Mesendoderm (in vitro differentiated cells): Measurements from ENCODE around the gene DIP2B.
"Not testable (repeated sequence)": the region's sequence is repeated elsewhere in the genome, so short reads cannot be mapped to it uniquely, and the experiment has no call there.

Experiments
- DNase-seq: peaks from one replicate; pipeline ENCODE4 v3.0.0; 2013
- H2AK5ac ChIP-seq: 2 replicates; pipeline ENCODE4 v1.6.1; 2013; ENCODE audit warnings: low read length, inconsistent platforms
- H2BK120ac ChIP-seq: 2 replicates; pipeline ENCODE4 v1.6.1; 2013; ENCODE audit warnings: low read depth, mild to moderate bottlenecking, low read length, moderate library complexity, mixed read lengths
- H2BK15ac ChIP-seq: replicated peaks from 2 replicates; pipeline ENCODE4 v1.6.1; 2013; ENCODE audit warnings: low read depth, mild to moderate bottlenecking, moderate library complexity
- H2BK5ac ChIP-seq: 2 replicates; pipeline ENCODE4 v1.6.1; 2013; ENCODE audit warnings: low read length, inconsistent platforms
- H3K18ac ChIP-seq: 2 replicates; pipeline ENCODE4 v1.6.1; 2013; ENCODE audit warnings: mild to moderate bottlenecking, low read length, mixed read lengths
- H3K23ac ChIP-seq: one replicate; pipeline ENCODE4 v1.6.1; 2013; ENCODE audit warnings: low read length
- H3K27ac ChIP-seq: 2 replicates; pipeline ENCODE4 v1.5.1; 2013; ENCODE audit warnings: low read depth, mild to moderate bottlenecking, inconsistent platforms, low read length, moderate library complexity
- H3K27me3 ChIP-seq: 2 replicates; pipeline ENCODE4 v1.6.1; 2013; ENCODE audit warnings: low read length, control low read depth, mild to moderate bottlenecking, inconsistent platforms; ENCODE audit not compliant: insufficient read depth, poor library complexity
- H3K36me3 ChIP-seq: 2 replicates; pipeline ENCODE4 v1.6.1; 2013; ENCODE audit warnings: low read length, inconsistent platforms; ENCODE audit not compliant: control insufficient read depth, insufficient read depth
- H3K4ac ChIP-seq: one replicate; pipeline ENCODE4 v1.6.1; 2013; ENCODE audit warnings: low read depth, mild to moderate bottlenecking, low read length, moderate library complexity
- H3K4me1 ChIP-seq: 2 replicates; pipeline ENCODE4 v1.6.1; 2013; ENCODE audit warnings: low read depth, low read length, inconsistent platforms; ENCODE audit not compliant: control insufficient read depth
- H3K4me2 ChIP-seq: 2 replicates; pipeline ENCODE4 v1.6.1; 2013; ENCODE audit warnings: low read length
- H3K4me3 ChIP-seq: 2 replicates; pipeline ENCODE4 v1.5.1; 2013; ENCODE audit warnings: mild to moderate bottlenecking, low read length
- H3K56ac ChIP-seq: one replicate; pipeline ENCODE4 v1.6.1; 2013; ENCODE audit warnings: low read length
- H3K79me1 ChIP-seq: 2 replicates; pipeline ENCODE4 v1.6.1; 2013; ENCODE audit warnings: low read length, inconsistent platforms
- H3K79me2 ChIP-seq: 2 replicates; pipeline ENCODE4 v1.6.1; 2013; ENCODE audit warnings: mild to moderate bottlenecking, low read length; ENCODE audit not compliant: control insufficient read depth, insufficient read depth
- H3K9ac ChIP-seq: 2 replicates; pipeline ENCODE4 v1.6.1; 2013; ENCODE audit warnings: low read length, inconsistent platforms
- H4K5ac ChIP-seq: one replicate; pipeline ENCODE4 v1.6.1; 2013; ENCODE audit warnings: low read length
- H4K8ac ChIP-seq: one replicate; pipeline ENCODE4 v1.6.1; 2013; ENCODE audit warnings: low read depth, mild to moderate bottlenecking, control low read depth, low read length, moderate library complexity
- WGBS: extraction: QIAGEN DNeasy Blood & Tissue Kit; methylation state at CpG from one replicate; pipeline ENCODE4 v1.1.7; 2013; ENCODE audit warnings: low lambda C conversion rate, missing lambda C conversion rate; ENCODE audit not compliant: insufficient coverage; ENCODE audit errors: extremely low coverage; 5-methylcytosine and 5-hydroxymethylcytosine counted together

DIP2B gene

DNA sequence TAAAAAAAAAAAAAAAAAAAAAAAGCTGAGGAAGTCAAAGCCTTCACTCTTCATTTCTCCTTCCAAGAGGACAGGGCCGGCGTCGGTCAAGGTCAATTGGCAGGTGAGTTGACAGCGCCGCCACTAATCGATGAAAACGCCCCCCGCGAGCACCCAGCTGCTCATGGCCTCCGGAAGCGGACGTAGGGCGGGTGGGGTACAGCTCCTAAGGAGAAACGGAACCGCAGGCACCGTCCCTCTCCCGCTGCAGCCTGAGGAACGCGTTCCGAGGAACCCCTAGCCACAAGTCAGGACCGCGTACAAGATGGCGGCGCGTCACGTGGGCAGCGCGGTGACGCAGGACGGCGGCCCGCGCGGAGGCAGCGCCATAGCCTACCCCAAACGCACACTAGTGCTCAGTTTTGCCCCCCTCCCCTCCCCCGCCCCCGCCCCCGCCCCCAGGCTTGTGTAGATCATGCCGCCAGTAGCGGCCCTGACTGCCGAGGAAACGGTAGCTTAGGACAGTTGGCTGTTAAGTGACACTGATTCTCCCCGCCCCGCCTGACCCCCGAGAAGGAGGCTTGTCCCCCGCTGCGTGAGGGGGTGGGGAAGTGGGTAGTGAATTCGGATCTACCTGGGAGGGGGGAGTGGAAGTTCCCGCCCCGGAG lies 259.0 kb downstream of the DIP2B start, which contains the start of gene ATF1:
Gene ATF1, plus strand, starts transcription at position 463 of the 647 bp plus-strand sequence. CDS start 16,045 bp downstream, outside the sequence.
- Histone ChIP-seq H3K18ac (peak within 1 kb of the TSS; percentile 94), H3K4me3 (peak within 1 kb of the TSS; percentile 78), H2BK120ac (peak within 1 kb of the TSS; percentile 69), H3K4me2 (peak within 1 kb of the TSS; percentile 88), H3K4ac (peak within 1 kb of the TSS; percentile 95), H3K27ac (peak within 1 kb of the TSS; percentile 97), H3K27me3 (no peaks in the 10 kb centered on the region), H2BK15ac (no peak within 1 kb of the TSS), H3K23ac (peak within 1 kb of the TSS; percentile 89), H3K4me1 (no peaks in the 10 kb centered on the region), H2BK5ac (peak within 1 kb of the TSS; percentile 90), H3K79me2 (peaks cover 29% of the 10 kb centered on the region), H4K5ac (no peak within 1 kb of the TSS), H3K9ac (peak within 1 kb of the TSS; percentile 93), H4K8ac (peak within 1 kb of the TSS; percentile 7), H3K56ac (peak within 1 kb of the TSS; percentile 97), H3K79me1 (peaks cover 3% of the 10 kb centered on the region), H2AK5ac (no peak within 1 kb of the TSS), H3K36me3 (no peaks in the 10 kb centered on the region)
- WGBS = no CpG with 5 or more reads among the region's 51 CpGs
- peak; percentile 97 for DNase-seq

DNA sequence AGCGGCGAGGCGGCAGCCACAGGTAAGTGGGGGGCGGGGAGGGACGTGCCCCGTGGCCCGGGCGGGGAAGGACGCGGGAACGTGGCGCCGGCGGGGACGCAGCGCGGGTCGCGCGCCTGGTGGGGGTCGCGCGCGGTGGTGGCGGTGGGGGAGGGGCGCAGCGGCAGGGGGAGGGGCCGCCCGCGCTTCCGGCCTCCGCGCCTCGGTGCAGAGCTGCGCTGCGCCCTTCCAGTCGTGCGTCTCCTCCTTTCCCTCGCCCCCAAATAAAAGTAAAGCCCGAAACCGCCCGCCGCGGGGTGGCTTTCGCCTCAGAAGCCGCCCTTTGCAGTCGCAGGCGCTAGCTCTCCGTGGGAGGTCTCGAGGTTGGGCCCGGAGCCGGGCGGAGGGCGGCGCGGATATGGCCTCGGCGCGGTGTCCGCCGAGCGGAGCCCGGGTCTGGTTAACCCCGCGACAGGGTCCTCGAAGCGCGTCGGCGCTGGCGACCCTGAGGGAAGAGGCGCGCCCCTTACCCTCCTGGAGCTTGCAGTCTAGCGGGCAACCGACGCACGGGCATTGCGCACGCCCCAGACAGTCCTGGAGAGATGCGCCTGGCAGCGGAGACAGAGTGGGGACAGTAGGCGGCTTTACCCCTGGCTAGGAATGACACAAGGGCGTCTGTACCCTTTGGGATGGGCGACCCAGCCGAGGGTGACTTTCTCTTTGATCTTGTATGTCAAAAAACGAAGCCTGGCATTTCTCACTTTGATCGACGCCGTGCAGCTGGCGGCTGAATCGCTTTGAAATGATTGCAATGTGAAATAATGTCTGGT lies 259.7 kb downstream of the DIP2B start:
- H3K56ac ChIP-seq = peak overlapping the region; percentile 97
- H3K79me2 ChIP-seq = peaks cover 32% of the 10 kb centered on the region
- no peaks in the 10 kb centered on the region for H3K27me3 ChIP-seq
- peak overlapping the region; percentile 95 for H3K4ac ChIP-seq
- no peak overlapping the region for H4K5ac ChIP-seq
- H2AK5ac ChIP-seq = no peak overlapping the region
- H3K23ac ChIP-seq = peak overlapping the region; percentile 89
- peak overlapping the region; percentile 97 for H3K27ac ChIP-seq
- H3K4me3 ChIP-seq = peak overlapping the region; percentile 78
- no peak overlapping the region for H2BK15ac ChIP-seq
- peak overlapping the region; percentile 69 for H2BK120ac ChIP-seq
- H2BK5ac ChIP-seq = peak overlapping the region; percentile 90
- peak overlapping the region; percentile 93 for H3K9ac ChIP-seq
- no peaks in the 10 kb centered on the region for H3K4me1 ChIP-seq
- peaks cover 3% of the 10 kb centered on the region for H3K79me1 ChIP-seq
- peak overlapping the region; percentile 94 for H3K18ac ChIP-seq
- H3K4me2 ChIP-seq = peak overlapping the region; percentile 88
- DNase-seq = peak; percentile 65
- H4K8ac ChIP-seq = peak overlapping the region; percentile 7
- no peaks in the 10 kb centered on the region for H3K36me3 ChIP-seq
- no CpG with 5 or more reads among the region's 91 CpGs for WGBS

DNA sequence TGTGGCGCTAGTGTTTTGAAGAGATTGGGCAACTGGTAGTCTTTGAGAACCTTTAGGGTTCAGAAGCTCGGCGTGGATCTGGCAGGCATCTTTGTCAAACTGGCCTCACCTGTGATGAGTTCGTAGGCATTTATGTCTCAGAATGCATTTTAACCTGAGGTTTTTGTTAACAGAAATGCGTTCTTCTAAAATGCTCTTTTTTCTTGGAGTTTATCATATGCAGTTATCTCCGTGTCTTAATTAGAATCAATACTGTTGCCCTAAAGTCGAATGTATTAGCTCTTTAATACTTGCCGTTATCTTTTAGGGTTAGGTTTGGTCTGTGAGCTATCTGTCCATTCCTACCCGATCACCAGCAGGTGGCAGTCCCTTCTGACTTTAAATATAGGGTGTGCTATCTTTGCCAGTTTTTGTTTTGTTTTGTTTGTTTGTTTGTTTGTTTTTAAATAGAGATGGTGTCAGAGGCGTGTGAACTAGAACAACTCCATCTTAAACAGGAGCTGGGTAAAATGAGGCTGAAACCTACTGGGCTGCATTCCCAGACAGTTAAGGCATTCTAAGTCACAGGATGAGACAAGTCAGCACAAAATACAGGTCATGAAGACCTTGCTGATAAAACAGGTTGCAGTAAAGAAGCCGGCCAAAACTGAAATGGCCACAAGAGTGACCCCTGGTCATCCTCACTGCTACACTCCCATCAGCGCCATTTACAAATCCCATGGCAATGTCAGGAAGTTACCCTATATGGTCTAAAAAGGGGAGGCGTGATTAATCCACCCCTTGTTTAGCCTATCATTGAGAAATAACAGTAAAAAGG lies 260.5 kb downstream of the DIP2B start:
- H2BK5ac ChIP-seq = no peak overlapping the region
- WGBS = no CpG with 5 or more reads among the region's 13 CpGs
- no peak overlapping the region for H3K23ac ChIP-seq
- H4K5ac ChIP-seq = no peak overlapping the region
- H3K27me3 ChIP-seq = no peaks in the 10 kb centered on the region
- peak overlapping the region; percentile 78 for H3K4me3 ChIP-seq
- peak overlapping the region; percentile 97 for H3K27ac ChIP-seq
- H3K56ac ChIP-seq = peak overlapping the region; percentile 97
- H3K36me3 ChIP-seq = no peaks in the 10 kb centered on the region
- peak overlapping the region; percentile 25 for H3K4ac ChIP-seq
- no peaks in the 10 kb centered on the region for H3K4me1 ChIP-seq
- H2BK120ac ChIP-seq = no peak overlapping the region
- peak overlapping the region; percentile 94 for H3K18ac ChIP-seq
- peak overlapping the region; percentile 93 for H3K9ac ChIP-seq
- no peak overlapping the region for H4K8ac ChIP-seq
- no peak overlapping the region for H2AK5ac ChIP-seq
- peak overlapping the region; percentile 88 for H3K4me2 ChIP-seq
- H3K79me2 ChIP-seq = peaks cover 32% of the 10 kb centered on the region
- no peak overlapping the region for H2BK15ac ChIP-seq
- H3K79me1 ChIP-seq = peaks cover 3% of the 10 kb centered on the region
- peak; percentile 72 for DNase-seq

DNA sequence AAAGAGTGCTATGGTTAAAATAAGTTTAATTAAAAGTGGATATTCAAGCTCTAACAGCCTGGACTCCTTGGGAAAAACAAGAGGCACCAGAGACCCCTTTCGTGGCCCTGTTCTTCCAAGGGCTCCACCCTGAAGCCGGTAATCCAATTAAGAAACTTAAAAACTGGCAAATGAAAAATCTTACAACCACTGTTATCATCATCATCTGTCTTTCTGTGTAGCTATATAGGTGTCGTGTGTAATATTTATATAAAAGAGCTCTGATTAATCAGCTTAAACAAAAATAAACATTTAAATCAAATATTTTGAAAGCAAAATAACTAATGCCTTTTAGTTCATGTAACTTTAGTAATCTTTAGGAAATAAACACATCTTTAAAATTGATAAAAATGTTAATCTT lies 263.6 kb downstream of the DIP2B start:
- Histone ChIP-seq H3K56ac (no peak overlapping the region), H3K27me3 (no peaks in the 10 kb centered on the region)

DNA sequence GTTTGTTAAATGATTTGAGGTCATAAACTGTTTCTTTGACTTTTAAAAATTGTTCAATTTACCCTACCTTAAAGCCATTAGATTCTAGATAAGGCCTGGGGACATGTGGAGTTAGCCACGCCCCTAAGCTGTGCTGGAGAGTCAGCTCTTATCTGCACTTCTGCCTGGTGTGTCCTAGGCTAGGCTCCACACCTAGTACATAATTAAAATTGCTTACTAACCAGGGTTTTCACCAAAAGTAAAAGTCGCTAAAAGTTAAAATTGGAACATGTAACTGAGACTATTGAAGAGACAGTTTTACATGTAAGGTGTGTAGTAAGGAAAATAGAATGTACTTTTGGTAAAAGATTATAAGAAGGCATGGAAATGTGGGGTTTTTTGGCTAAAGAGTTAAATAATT lies 264.0 kb downstream of the DIP2B start:
- H3K9ac ChIP-seq, H3K79me1 ChIP-seq, H2AK5ac ChIP-seq, H3K56ac ChIP-seq, H4K5ac ChIP-seq, H2BK120ac ChIP-seq, H3K27me3 ChIP-seq, H4K8ac ChIP-seq, H3K4ac ChIP-seq, H3K4me2 ChIP-seq, H3K36me3 ChIP-seq, H3K27ac ChIP-seq, H3K18ac ChIP-seq, H2BK5ac ChIP-seq, H2BK15ac ChIP-seq, H3K4me1 ChIP-seq, H3K4me3 ChIP-seq, H3K23ac ChIP-seq: not testable (repeated sequence)
- DNase-seq = peak; percentile 64
- H3K79me2 ChIP-seq = peaks cover 33% of the 10 kb centered on the region
- WGBS = no CpG with 5 or more reads among the region's 2 CpGs

More for the DNA sequence above, 263.6 kb downstream of the DIP2B start:
- Histone ChIP-seq H3K27ac (no peak overlapping the region), H3K4me2 (no peak overlapping the region), H3K23ac (no peak overlapping the region), H3K4ac (no peak overlapping the region), H3K79me1 (peaks cover 5% of the 10 kb centered on the region), H4K8ac (no peak overlapping the region), H3K36me3 (no peaks in the 10 kb centered on the region), H3K4me3 (no peak overlapping the region), H2BK120ac (no peak overlapping the region), H4K5ac (no peak overlapping the region), H3K9ac (no peak overlapping the region), H2BK15ac (no peak overlapping the region), H2AK5ac (no peak overlapping the region), H2BK5ac (no peak overlapping the region), H3K18ac (no peak overlapping the region), H3K79me2 (peaks cover 33% of the 10 kb centered on the region), H3K4me1 (no peaks in the 10 kb centered on the region)
- WGBS = no CpG with 5 or more reads among the region's 3 CpGs
- no peak for DNase-seq
